Glutamatergic neuron (in vitro differentiated cells): ENCODE measurements around the gene ERMAP. TPM values are rescaled to one million over a fixed set of nuclear protein-coding genes. Genes with fewer than 3 reads are reported as not detected.

Experiments
- DNase-seq: peaks from one replicate; pipeline ENCODE4 v3.0.0; 2022
- H3K27ac Mint-ChIP-seq: one replicate; pipeline ENCODE4 v1.8.0; 2020; ENCODE audit warnings: mild to moderate bottlenecking, mixed read lengths, inconsistent platforms; ENCODE audit not compliant: unreplicated experiment
- H3K27me3 Mint-ChIP-seq: one replicate; pipeline ENCODE4 v1.8.0; 2020; ENCODE audit warnings: mild to moderate bottlenecking, moderate library complexity, mixed read lengths, inconsistent platforms; ENCODE audit not compliant: unreplicated experiment
- H3K36me3 Mint-ChIP-seq: one replicate; pipeline ENCODE4 v1.8.0; 2020; ENCODE audit warnings: mild to moderate bottlenecking, mixed read lengths, inconsistent platforms; ENCODE audit not compliant: unreplicated experiment
- H3K4me1 Mint-ChIP-seq: one replicate; pipeline ENCODE4 v1.8.0; 2020; ENCODE audit warnings: mild to moderate bottlenecking, low read depth, mixed read lengths, inconsistent platforms; ENCODE audit not compliant: unreplicated experiment
- H3K4me3 Mint-ChIP-seq: one replicate; pipeline ENCODE4 v1.8.0; 2020; ENCODE audit warnings: mild to moderate bottlenecking, mixed read lengths, inconsistent platforms; ENCODE audit not compliant: unreplicated experiment
- H3K9me3 Mint-ChIP-seq: one replicate; pipeline ENCODE4 v1.8.0; 2020; ENCODE audit warnings: mild to moderate bottlenecking, moderate library complexity, mixed read lengths, inconsistent platforms; ENCODE audit not compliant: unreplicated experiment
- total RNA-seq: library from RNA; stranded (reverse); fragmentation: NEBNext Ultra II Directional; extraction: Animal tissue kit (Norgen Biotek cat#: 25700); gene quantifications from one replicate; pipeline ENCODE4 v1.2.1, GENCODE V29; 2021; ENCODE audit not compliant: unreplicated experiment
- TF ChIP-seq, protein P1 (sequence below): fragments of 200-600 bp; sonication (generic); IDR thresholded peaks from one replicate; pipeline ENCODE4 v1.5.0; 2021; ENCODE audit not compliant: partially characterized antibody, unreplicated experiment

Gene ERMAP
- total RNA-seq, 1 donor from 2014 or later: 4.9 TPM

DNA sequence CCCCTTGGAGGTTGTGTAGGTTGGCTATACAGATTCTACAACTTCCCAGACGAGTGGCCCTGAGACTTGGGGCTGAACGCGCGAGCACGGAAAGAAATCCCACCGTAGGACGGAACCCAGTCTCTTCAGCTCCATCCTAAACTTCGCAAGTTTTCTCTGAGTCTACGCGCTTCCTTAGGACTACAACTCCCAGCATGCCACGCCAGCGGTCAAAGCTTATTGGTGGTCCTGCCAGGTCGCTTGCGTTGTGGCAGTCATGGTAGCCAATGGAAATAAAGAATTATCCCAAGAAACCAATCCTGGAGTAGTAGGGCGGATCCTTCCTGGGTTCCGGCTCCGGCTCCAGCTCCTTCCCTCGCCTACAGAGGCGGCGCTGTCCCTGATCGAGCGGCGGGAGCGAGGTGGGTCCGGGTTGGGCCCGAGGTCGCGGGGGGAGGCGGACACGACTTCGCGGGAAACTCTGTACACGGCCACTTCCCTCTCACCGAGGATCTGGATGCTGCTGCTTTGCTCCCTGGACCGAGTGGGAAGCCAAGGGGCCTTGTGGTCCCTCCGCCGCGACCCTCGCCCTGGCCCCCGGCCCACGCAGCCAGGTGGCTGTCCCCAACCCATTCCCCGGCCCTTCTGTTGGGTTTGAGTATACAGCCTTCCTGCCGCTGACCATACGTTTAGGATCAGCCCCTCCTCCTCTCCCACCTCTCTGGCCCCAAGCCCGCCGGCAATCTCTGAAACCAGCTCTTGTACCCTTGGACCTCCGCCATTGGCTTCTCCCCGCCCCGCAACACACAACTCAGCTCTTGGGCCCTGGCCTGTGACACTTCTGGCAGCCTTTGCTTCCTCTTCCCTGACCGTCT, 29.6 kb downstream of the ERMAP start, which contains the start of gene ZNF691:
Gene ZNF691, plus strand, starts transcription at position 357 of the 854 bp plus-strand sequence. CDS start 3,046 bp downstream, outside the sequence.
- Mint-ChIP-seq H3K27me3 (peaks cover 2% of the 10 kb centered on the region), H3K4me3 (peak within 1 kb of the TSS; percentile 100), H3K27ac (peak within 1 kb of the TSS; percentile 87), H3K36me3 (peaks cover 10% of the 10 kb centered on the region), H3K4me1 (peaks cover 5% of the 10 kb centered on the region), H3K9me3 (peaks cover 3% of the 10 kb centered on the region)
- TF ChIP-seq, protein P1, sequence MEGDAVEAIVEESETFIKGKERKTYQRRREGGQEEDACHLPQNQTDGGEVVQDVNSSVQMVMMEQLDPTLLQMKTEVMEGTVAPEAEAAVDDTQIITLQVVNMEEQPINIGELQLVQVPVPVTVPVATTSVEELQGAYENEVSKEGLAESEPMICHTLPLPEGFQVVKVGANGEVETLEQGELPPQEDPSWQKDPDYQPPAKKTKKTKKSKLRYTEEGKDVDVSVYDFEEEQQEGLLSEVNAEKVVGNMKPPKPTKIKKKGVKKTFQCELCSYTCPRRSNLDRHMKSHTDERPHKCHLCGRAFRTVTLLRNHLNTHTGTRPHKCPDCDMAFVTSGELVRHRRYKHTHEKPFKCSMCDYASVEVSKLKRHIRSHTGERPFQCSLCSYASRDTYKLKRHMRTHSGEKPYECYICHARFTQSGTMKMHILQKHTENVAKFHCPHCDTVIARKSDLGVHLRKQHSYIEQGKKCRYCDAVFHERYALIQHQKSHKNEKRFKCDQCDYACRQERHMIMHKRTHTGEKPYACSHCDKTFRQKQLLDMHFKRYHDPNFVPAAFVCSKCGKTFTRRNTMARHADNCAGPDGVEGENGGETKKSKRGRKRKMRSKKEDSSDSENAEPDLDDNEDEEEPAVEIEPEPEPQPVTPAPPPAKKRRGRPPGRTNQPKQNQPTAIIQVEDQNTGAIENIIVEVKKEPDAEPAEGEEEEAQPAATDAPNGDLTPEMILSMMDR: no peak
- peak; percentile 86 for DNase-seq

DNA sequence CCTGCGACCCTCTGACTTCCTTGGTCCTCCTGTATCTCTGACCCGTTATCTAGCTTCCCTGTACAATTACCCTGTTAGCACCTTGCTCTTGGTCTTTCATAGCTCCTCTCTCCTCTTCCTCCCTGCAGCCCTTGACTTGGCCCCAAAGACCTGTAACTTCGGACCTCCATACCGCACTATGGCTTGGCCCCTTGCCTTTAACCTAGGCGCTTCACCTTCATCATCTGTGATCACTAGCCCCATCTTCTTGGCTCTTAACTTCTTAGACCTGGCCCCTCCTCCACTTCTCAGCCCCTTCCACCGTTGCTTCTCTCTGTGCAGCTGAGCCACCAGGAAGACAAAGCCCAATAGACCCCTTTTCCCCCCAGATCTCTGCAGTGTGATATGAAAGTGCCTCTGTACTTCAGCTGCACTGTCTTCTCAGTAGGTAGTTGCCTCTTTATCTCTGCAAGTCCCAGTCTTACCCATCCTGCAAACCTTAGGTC, 30.2 kb downstream of the ERMAP start:
- Mint-ChIP-seq H3K36me3 (peaks cover 12% of the 10 kb centered on the region), H3K9me3 (peaks cover 3% of the 10 kb centered on the region), H3K4me3 (peak overlapping the region; percentile 100), H3K27me3 (peaks cover 2% of the 10 kb centered on the region), H3K4me1 (peaks cover 5% of the 10 kb centered on the region), H3K27ac (peak overlapping the region; percentile 87)
- no peak for DNase-seq
- TF ChIP-seq, protein P1: no peak

DNA sequence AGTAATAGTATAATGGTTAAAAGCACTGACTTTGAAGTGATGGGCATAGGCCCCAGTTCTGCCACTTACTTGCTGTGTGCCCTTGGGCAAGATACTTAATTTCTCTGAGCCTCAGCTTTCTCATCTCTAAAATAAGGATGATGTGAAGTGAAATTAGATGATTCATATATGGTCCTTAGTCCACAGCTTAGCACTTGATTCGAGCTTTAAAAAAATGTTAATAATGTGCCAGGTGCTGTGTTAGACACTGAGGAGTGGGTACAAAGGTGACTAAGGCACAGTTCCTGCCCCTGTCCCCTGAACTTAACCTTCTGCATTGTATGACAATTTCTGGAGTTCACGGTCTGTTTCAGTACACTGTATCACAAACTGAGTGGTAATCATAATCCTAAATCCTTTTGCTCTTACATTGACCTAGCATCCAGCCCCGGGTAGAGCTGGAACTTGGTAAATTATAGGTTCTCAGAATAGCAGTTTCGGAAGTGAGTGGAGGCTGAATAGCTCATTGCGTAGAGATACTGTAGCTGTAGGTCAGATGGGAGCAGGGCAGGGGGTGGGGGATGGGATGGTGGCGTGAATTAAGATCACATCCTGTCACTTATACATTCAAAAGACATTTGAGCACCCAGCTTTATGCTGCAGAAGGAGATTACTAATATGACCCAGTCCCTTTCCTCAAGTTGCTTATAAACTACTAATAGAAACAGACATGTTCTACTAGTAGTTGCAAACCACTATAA, 31.0 kb downstream of the ERMAP start:
- peaks cover 3% of the 10 kb centered on the region for H3K9me3 Mint-ChIP-seq
- peaks cover 2% of the 10 kb centered on the region for H3K27me3 Mint-ChIP-seq
- no peak for DNase-seq
- H3K27ac Mint-ChIP-seq: no peak overlapping the region
- H3K4me1 Mint-ChIP-seq: peaks cover 5% of the 10 kb centered on the region
- H3K4me3 Mint-ChIP-seq: peak overlapping the region; percentile 100
- TF ChIP-seq, protein P1: no peak
- H3K36me3 Mint-ChIP-seq: peaks cover 18% of the 10 kb centered on the region

DNA sequence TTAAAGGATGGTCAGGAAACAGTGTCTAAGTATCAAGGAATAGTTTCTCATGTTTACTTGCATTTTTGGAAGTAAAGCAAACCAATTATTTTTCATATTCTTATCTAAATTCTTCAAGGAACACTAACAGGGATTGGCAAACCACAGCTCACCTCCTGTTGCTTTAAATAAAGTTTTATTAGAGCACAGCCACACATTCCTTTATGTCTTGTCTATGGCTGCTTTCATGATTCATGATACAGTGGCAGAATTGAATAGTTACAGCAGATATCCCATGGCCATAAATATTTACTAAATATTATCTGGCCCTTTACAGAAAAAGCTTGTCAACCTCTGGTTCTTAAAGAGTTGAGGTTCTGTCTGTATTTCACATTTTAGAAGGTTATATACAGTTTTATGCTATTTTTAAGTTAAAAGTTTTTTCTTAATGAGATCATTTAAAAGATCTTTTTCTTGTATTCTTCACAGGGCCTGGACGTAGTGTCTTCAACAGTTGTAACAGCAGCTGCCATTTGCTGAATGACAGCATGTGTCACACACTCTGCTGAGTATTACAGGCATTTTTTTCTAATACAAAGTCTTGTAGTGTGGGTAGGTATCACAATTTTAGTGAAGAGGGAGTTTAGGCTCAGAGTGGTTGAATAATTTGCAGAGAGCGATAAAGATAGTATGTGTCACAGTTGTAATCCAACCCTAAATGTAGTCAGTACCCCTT, 32.1 kb downstream of the ERMAP start:
- peaks cover 18% of the 10 kb centered on the region for H3K36me3 Mint-ChIP-seq
- peaks cover 3% of the 10 kb centered on the region for H3K9me3 Mint-ChIP-seq
- no peak overlapping the region for H3K27ac Mint-ChIP-seq
- H3K4me3 Mint-ChIP-seq: no peak overlapping the region
- peaks cover 2% of the 10 kb centered on the region for H3K27me3 Mint-ChIP-seq
- TF ChIP-seq, protein P1: no peak
- DNase-seq: no peak
- peaks cover 5% of the 10 kb centered on the region for H3K4me1 Mint-ChIP-seq
